Loucy (cell line): ENCODE data around the gene LUZP1.

Experiments used
- H2AFZ ChIP-seq: fragments of 200-600 bp; sonication (generic); 2 replicates; pipeline ENCODE4 v1.6.0; 2016; ENCODE audit warnings: antibody characterized with exemption, mild to moderate bottlenecking, low read length, moderate library complexity
- H3F3A ChIP-seq: fragments of 200-600 bp; 2 replicates; pipeline ENCODE4 v1.6.0; 2016; ENCODE audit warnings: antibody characterized with exemption, low read depth, mild to moderate bottlenecking
- H3K27me3 ChIP-seq: fragments of 200-600 bp; sonication (generic); 2 replicates; pipeline ENCODE4 v1.6.1; 2014; ENCODE audit warnings: low read length, mild to moderate bottlenecking; ENCODE audit not compliant: insufficient read depth, poor library complexity, severe bottlenecking
- H3K36me3 ChIP-seq: fragments of 200-600 bp; sonication (generic); 2 replicates; pipeline ENCODE4 v1.6.1; 2016; ENCODE audit warnings: low read length; ENCODE audit not compliant: insufficient read depth
- H3K4me1 ChIP-seq: fragments of 200-600 bp; sonication (generic); 2 replicates; pipeline ENCODE4 v1.5.1; 2014; ENCODE audit warnings: low read length, mild to moderate bottlenecking; ENCODE audit not compliant: insufficient read depth, poor library complexity, severe bottlenecking
- H3K4me2 ChIP-seq: fragments of 200-600 bp; sonication (generic); 2 replicates; pipeline ENCODE4 v1.6.0; 2014; ENCODE audit warnings: antibody characterized with exemption, low read length, low read depth, mild to moderate bottlenecking; ENCODE audit not compliant: poor library complexity, severe bottlenecking
- H3K4me3 ChIP-seq: fragments of 200-600 bp; sonication (generic); 2 replicates; pipeline ENCODE4 v1.5.1; 2014; ENCODE audit warnings: low read length, mild to moderate bottlenecking, mixed read lengths; ENCODE audit not compliant: poor library complexity, severe bottlenecking
- H3K79me2 ChIP-seq: fragments of 200-600 bp; sonication (generic); 2 replicates; pipeline ENCODE4 v1.6.1; 2014; ENCODE audit warnings: low read length; ENCODE audit not compliant: insufficient read depth
- H3K9ac ChIP-seq: fragments of 200-600 bp; sonication (generic); 2 replicates; pipeline ENCODE4 v1.6.0; 2014; ENCODE audit warnings: mild to moderate bottlenecking, low read depth, low read length, moderate library complexity; ENCODE audit not compliant: poor library complexity, severe bottlenecking
- H3K9me2 ChIP-seq: fragments of 200-600 bp; sonication (generic); replicated peaks from 2 replicates; pipeline ENCODE4 v1.6.1; 2016; ENCODE audit warnings: low read depth, low read length, mixed read lengths
- H3K9me3 ChIP-seq: fragments of 200-600 bp; sonication (generic); 2 replicates; pipeline ENCODE4 v1.6.1; 2014; ENCODE audit warnings: mild to moderate bottlenecking, antibody characterized with exemption, low read length, low read depth; ENCODE audit not compliant: insufficient read depth
- H4K20me1 ChIP-seq: fragments of 200-600 bp; sonication (generic); 2 replicates; pipeline ENCODE4 v1.6.0; 2014; ENCODE audit warnings: antibody characterized with exemption, low read length, mild to moderate bottlenecking; ENCODE audit not compliant: insufficient read depth, poor library complexity, severe bottlenecking
- EZH2phosphoT487 ChIP-seq: fragments of 200-600 bp; IDR thresholded peaks from 2 replicates; pipeline ENCODE4 v1.6.1; 2018; ENCODE audit warnings: antibody characterized with exemption, mild to moderate bottlenecking, moderate library complexity, borderline replicate concordance
- TF ChIP-seq, protein P1 (sequence below): fragments of 200-600 bp; sonication (generic); conservative IDR thresholded peaks from 2 replicates; pipeline ENCODE4 v1.5.1; 2014; ENCODE audit warnings: mild to moderate bottlenecking, antibody characterized with exemption, low read length

The LUZP1 gene

DNA sequence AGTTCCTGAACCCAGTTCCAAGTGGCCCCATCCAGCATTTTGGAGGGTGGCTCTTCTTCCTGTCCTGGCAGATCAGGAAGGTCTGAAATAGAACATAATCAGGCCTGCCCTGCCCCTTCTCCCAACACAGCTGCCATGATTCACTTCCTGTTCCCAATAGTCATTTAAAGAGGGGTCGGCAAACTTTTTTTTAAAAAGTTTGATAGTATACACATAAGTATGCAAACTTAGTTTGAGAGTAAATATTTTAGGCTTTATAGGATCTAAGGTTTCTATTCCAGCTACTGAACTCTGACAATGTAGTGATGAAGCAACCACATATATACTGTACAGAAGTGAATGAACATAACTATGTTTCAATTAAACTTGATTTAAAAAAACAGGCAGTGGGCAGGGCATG is 66.4 kb downstream of the LUZP1 start:
- Histone ChIP-seq H3K9ac (no peak overlapping the region), H3K9me2 (no peaks in the 10 kb centered on the region), H2AFZ (no peak overlapping the region), H3K4me1 (peaks cover 7% of the 10 kb centered on the region), H3K9me3 (no peaks in the 10 kb centered on the region), H3K4me2 (no peak overlapping the region), H3K79me2 (peaks cover 6% of the 10 kb centered on the region; the same call in 1 of the 2 replicates), H3F3A (no peaks in the 10 kb centered on the region), H3K36me3 (peaks cover 29% of the 10 kb centered on the region; the same call in 1 of the 2 replicates), H3K4me3 (no peak overlapping the region), H4K20me1 (peaks cover 11% of the 10 kb centered on the region), H3K27me3 (no peaks in the 10 kb centered on the region)
- TF ChIP-seq, protein P1, sequence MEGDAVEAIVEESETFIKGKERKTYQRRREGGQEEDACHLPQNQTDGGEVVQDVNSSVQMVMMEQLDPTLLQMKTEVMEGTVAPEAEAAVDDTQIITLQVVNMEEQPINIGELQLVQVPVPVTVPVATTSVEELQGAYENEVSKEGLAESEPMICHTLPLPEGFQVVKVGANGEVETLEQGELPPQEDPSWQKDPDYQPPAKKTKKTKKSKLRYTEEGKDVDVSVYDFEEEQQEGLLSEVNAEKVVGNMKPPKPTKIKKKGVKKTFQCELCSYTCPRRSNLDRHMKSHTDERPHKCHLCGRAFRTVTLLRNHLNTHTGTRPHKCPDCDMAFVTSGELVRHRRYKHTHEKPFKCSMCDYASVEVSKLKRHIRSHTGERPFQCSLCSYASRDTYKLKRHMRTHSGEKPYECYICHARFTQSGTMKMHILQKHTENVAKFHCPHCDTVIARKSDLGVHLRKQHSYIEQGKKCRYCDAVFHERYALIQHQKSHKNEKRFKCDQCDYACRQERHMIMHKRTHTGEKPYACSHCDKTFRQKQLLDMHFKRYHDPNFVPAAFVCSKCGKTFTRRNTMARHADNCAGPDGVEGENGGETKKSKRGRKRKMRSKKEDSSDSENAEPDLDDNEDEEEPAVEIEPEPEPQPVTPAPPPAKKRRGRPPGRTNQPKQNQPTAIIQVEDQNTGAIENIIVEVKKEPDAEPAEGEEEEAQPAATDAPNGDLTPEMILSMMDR: no peak
- no peak for TF ChIP-seq EZH2phosphoT487

DNA sequence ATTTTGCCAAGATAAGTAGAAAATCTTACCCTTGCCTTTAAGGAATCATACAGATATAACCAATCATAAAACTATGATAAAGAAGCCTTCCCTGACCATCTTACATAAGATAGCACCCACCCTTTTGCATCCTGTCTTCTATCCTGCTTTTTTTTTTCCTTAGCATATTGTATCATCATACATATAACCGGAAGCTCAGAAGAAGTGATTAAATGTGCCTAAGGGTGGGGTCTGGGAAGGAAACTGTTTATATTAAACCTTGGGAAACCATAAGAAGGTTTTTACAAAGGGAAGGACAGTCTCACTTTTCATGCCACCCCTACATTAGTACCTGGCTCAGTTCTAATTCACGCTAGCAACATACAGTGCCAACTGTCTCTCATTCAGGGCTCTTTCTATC is 66.8 kb downstream of the LUZP1 start:
- Histone ChIP-seq H2AFZ (no peak overlapping the region), H3K4me3 (no peak overlapping the region), H3K9ac (no peak overlapping the region)

DNA sequence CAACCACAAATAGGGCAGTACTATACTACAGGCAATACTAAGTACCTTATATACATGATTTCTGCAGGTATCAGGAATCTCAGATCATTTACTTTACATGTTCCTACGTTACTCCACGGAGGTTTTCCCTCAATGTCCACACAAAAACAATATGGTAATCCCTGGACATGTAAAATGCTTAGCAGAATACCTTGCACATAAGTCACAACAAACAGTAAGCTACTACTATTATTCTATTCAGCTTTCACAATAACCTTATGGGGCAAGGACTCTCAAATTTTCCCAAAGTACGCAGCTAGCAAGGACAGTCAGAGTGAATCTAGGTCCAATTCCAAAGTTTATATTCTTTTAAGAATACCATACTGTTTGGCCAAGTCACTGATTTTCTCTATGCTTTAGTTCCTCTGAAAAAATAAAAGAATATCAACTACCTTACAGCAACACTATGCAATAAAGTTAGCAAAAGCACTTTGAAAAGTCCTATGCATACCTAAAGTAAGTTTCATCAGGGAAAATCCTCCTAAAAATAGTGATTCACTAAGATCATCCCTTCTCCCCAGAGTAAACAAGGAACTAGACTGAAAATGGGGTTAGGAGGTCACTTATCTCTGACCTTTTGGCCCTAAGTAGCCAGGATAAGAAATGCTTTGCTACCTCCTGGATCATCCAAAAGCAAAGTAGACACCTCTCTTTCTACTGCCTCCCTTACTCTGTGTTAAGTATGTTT is 67.4 kb downstream of the LUZP1 start:
- no peak overlapping the region for H3K9ac ChIP-seq
- no peak overlapping the region for H3K4me3 ChIP-seq
- no peak overlapping the region for H3K4me2 ChIP-seq
- no peaks in the 10 kb centered on the region for H3K9me3 ChIP-seq
- H3K27me3 ChIP-seq: no peaks in the 10 kb centered on the region
- peaks cover 11% of the 10 kb centered on the region for H4K20me1 ChIP-seq
- peaks cover 22% of the 10 kb centered on the region; the same call in 1 of the 2 replicates for H3K36me3 ChIP-seq
- H2AFZ ChIP-seq: no peak overlapping the region
- H3K4me1 ChIP-seq: peaks cover 7% of the 10 kb centered on the region
- no peaks in the 10 kb centered on the region for H3F3A ChIP-seq
- no peaks in the 10 kb centered on the region for H3K9me2 ChIP-seq
- no peak for TF ChIP-seq EZH2phosphoT487
- TF ChIP-seq, protein P1: no peak
- H3K79me2 ChIP-seq: peaks cover 12% of the 10 kb centered on the region; the same call in 1 of the 2 replicates

More for the DNA sequence above, 66.8 kb downstream of the LUZP1 start:
- TF ChIP-seq EZH2phosphoT487: no peak
- TF ChIP-seq, protein P1: no peak
- Histone ChIP-seq H3K9me3 (no peaks in the 10 kb centered on the region), H3K79me2 (peaks cover 10% of the 10 kb centered on the region; the same call in 1 of the 2 replicates), H4K20me1 (peaks cover 11% of the 10 kb centered on the region), H3K36me3 (peaks cover 27% of the 10 kb centered on the region; the same call in 1 of the 2 replicates), H3K4me2 (no peak overlapping the region), H3F3A (no peaks in the 10 kb centered on the region), H3K4me1 (peaks cover 7% of the 10 kb centered on the region), H3K9me2 (no peaks in the 10 kb centered on the region), H3K27me3 (no peaks in the 10 kb centered on the region)
